ENCODE results near the gene NPAS1. TPM values are rescaled to one million over a fixed set of nuclear protein-coding genes. Genes with fewer than 3 reads are reported as not detected.
"Not testable (repeated sequence)": the region's sequence is repeated elsewhere in the genome, so short reads cannot be mapped to it uniquely, and the experiment has no call there.

The NPAS1 gene
- total RNA-seq, 1 donor from 2014 or later, result 0.17 TPM

DNA sequence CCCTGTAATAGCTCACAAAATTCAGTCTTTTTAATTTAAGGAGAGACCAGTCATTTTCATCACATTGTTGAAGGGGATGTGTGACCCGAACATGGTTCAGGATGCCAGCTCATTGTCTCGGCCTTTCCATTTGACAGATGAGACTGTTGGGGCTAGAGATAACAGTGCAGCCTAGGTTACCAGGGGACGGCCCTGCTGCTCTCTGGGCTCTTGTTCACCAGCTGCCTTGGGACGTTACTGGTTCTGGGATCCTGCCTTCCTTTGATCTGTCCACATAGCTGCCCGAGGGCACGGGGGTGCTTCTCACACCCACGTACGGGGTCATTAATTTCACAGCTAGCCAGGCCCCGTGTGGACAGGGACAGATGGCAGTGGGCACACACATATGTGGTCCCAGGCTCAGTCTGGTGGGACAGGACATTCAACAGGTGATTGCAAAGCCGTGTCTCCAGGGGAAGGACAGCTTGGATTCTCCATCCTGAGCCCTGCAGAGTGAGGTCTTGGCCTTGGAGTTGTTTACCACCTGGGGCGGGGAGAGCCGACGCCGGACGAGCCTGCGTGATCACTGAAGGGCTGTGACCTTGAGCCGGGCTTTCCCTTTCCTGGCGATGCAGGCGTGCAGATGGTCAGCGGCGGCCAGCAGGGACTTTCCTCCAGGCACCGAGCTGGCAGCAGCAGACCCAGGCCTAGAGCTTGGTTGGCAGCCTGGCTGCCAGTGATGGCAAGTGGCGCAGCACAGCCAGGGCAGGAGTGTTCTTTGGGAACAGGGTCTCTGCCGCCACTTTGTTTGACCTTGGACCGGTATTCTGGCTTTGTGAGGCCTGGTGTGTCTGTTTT lies 26.7 kb upstream of the NPAS1 start:
- DNase-seq, result peak; percentile 82

DNA sequence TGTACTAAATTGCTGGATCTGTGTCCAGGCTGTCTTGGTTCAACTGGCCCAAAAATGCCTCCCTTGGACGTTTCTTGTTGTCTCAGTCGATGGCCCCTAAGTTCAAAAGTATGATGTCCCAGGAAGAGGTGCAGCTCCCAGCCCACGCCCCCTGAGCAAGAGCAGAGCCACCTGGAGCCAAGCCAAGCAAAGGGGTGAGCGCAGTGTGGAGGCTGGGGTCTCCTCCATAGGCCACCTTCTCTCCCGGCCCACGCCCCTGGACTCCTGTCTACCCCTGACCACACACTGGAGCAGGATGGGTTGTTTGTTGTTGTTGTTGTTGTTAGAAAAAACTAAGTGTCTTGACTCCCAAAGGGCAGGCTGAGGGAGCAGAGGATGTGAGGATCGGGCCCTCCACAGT lies 26.0 kb upstream of the NPAS1 start:
- no peak for DNase-seq

DNA sequence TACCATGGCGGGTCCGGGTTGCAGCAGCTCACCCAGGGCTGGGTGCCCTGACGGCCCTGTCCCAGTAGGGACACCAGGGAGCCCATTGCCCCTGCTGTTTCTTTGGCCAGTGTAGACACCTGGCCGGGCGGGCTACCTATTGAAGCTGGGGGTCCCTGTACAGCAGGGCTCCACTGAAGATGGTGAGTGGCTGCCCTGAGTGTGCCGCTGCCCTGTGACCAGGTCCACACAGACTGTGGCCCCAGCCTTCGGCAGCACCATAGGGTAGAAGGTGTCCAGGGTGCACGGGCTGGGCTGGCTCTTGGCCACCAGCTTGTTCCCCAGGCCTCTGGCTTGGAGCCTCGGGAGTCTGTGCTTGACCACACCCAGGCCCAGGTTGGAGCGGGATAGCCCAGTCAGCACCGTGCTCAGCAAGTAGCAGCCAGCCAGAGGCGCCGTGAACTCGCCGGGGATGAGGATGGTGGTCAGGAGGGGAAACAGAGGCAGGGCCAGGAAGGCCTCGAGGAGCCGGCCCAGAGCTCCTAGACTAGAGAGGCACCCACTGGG lies 25.4 kb upstream of the NPAS1 start:
- no peak for DNase-seq

DNA sequence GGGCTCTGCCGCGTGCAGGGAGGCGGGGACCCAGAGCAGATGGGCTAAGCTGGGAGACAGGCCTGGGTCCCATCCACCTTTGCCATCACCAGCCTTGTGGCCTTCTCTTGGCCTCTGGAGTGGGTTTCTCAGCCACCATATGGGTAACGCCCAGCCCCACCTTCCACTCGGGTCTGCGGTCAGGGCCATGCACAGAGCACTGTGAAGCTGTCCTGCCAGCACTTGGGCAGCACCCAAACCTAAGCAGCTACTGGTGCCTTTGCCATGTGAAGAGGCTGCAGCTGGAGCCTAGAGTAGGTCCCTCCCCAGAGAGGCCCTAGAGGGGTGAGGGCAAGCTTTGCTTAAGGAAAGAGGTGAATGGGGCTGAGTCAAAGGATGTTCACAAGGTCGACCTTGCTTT lies 24.1 kb upstream of the NPAS1 start:
- no peak for DNase-seq

DNA sequence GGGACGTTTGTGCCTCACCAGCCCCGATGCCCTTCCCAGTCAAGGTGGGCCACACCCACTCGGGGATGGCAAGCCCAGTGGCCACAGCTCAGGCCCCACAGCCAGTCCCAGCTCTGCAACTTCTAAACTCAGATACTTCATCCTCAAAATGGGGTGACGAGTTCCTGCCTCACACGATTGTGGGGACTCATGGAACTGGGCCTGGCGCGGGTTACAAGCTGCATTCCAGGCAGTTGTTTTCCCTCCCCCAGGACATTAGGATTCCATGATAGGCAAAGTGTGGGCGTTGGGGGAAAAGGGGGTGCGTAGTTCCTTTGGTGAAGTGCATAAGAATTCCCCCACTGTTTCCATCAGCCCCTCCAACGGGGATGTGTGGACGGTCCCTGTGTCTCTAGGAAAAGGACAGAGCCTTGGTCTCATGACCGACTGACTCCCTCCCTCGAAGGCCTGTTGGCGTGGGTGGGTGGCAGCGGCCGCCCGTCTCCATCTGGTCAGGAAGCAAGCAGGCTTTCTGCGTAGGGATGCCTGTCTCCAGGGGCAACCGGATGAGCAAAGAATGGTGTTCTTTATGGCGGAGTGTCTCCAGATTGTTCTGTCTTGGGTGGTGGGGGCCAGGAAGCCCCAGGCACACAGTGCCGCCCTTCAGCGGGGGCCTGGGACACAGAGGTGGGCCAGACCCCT lies 21.1 kb upstream of the NPAS1 start:
- no peak for DNase-seq

DNA sequence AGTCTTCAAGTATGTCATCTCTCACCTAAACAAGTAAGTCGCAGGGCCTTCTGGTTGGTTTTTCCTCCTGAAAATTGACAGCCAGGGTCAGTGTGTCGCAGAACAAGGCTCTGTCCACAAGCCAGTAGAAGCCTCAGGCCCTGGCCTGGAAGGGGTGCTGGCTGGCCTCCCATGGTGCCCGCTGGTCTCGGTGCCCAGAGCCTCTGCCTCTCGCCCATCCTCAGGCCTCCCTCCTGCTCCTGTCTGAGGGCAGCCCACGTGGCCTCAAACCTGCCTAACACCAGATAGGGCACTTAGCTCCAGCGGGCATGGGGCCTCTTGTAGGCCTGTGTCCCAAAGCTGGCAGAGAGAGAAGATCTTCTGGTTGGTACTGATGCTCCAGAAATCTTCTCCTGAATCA lies 20.3 kb upstream of the NPAS1 start:
- no peak for DNase-seq

DNA sequence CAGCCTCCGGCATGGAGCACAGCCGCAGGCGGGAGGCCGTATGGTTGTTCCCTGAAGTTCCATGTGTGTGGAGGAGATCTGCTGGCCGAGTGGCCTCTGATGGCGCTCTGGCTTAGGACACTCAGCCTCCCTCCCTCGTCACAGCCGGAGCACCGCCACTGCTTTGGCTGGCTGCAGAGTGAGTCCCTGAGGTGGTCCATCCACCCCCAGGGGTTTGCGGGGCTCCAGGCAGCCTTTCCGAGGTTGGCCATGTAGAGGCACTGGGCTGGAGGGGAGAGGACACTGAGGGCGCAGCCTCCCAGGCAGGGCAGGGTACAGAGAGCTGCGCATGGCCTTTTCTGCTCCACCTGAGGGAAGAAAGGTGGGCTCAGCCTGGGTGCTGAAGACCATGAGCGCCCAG lies 19.8 kb upstream of the NPAS1 start:
- no peak for DNase-seq

DNA sequence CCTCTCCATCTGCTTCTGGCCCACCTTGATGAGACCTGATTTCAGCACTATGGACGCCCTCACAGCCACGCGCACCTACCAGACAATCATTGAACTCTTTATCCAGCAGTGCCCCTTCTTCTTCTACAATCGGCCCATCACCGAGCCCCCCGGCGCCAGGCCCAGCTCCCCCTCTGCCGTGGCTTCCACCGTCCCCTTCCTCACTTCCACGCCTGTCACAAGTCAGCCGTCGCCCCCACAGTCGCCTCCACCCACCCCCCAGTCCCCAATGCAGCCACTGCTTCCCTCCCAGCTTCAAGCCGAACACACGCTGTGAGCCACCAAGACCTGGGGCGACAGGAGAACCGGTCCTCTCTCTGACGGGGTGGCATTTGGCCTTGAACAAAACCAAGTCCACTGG lies 19.3 kb upstream of the NPAS1 start:
- no peak for DNase-seq

DNA sequence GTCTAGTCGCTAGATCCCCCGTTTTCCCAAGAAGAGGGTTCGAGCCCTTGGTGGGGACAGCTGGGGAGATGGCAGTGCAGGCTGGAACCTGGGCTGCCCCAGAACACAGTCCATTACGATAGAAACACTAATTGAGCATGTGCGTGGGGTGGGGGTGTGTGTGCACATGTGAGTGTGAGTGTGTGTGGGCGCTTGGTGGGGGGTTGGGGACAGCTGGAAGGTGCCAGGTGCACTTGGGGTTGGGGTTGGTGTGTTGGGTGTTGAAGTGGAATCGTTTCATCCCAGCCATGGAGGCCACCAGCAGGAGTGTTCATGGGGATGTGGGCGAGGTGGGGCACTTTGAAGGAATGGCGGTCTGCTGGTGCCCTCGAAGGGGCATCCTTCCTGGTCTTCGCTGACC lies 18.1 kb upstream of the NPAS1 start:
- DNase-seq, result no peak

DNA sequence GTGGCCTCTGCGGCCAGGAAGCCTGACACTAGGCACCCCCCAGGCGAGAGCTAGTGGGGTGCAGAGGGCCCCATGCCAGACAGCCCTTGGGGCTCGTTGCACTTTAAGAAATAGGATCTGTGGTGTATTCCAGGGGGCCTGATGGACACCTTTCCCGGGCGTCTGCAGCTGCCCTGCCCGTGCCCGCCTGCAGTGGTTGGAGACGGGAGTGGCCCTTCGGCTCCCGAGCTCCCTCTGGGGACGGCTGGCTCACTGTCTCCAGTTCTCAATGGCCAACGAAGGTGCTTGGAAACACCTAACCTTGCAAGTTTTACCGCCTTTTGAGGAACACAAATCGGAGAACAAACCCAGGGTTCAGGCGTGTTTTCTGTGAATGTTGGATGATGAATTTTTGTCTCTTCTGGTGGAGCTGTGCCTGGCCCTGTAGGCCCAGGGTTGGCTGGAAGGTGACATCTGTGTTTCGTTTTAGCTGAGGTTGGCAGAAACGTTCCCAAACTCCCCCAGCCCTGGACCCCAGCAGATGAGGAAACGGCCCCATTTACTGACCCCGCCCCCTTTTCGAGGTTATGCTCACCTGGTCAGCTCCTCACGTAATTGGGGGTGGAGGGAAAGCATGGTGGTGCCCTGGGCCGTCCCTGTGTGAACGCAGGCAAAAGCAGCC lies 17.4 kb upstream of the NPAS1 start:
- DNase-seq, result no peak

DNA sequence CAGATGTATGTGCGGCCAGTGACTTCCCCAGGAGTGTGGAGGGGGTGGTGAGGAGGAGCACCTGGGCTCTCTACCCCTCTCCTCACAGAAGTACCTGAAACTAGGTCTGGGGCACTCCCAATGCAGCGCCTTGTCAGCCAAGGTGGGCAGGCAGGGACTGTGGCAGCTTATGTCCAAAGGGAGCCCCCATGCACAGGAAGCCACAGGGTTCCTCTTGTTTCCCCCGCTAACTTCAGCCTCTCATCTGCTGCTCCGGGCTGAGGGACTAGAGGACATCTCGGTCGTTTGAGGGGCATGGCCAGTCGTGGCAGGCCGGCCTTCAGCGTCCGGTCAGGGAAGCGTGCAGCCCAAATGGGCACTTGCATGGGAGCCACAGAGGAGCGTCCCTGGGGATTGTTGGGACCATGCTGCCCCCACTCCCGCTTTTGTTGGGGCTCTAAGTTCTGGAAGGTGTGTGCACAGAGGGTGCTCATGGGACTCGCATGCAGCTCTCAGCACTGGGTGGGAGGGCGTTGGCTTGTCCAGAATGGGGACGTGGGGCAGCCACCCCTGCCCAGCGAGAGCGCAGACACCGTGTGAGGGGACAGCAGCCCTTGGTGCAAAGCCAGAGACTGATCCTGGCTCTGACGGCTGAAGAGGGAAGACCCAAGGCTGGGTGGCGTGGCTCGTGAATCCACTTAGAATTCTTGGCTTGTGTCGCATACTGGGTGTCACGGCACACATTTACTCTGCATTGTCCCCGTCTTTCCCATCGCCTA lies 16.6 kb upstream of the NPAS1 start:
- no peak for DNase-seq

DNA sequence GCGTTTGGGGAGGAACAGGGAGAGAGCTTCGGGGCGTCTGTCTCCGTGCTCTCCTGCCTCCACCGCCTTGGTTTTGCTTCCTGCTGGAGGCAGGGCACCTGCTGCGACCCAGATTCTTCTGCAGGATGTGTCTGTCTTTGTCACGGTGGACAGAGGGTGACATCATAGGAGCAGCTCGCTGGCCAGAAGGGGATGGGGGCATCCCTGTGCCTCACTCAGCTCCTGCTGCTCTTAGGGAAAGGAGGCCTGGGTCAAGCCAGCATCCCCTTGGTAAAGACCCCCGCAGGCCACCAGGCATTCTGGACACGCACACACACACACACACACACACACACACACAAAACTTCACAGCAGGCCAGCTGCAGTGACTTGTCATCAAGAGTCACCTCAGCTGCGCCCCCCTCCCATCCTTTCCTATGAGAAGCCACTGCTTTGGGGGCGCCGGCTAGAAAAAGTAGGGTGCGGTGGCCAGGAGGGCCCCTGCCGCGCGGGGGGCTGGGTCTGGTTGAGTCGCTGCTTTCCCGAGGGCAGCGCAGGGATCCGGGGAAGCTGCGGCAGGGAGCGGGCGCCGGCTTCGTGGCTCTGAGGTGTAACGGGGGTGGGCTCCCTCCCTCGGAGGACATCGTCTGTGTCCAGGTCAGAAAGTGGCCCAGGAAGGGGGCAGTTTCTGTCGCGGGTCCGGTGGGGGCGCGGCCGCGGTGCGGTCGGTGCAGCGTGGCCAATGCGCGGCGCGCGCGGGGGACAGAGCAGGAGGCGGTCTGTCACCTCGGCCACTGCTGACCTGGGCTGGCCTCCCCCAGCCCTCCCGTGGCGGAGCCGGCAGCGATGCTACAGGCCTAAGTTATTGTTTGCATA lies 15.8 kb upstream of the NPAS1 start:
- peak; percentile 31 for DNase-seq

DNA sequence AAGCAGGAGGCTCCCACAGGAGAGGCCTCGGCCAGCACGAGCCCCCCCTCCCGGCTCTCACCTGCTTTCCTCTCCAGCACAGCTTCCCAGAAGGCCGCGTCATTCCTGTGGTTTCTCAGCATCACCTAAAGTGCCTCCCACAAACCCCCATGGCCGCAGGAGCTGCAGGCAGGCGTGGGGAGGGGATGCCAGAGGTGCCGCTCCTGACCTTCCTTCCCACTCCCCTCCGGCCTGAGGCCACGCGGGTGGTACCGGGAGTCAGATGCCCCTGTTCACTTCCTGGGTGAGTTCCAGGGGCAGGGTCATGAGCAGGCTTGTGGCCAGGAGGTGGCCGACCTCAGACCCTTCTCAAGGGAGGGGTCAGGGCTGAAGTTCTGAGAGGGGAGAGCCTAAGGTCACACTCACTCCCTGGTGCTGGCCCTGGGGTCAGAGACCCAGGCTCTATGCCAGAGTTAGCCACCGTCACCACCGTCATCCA lies 14.4 kb upstream of the NPAS1 start:
- no peak for DNase-seq

DNA sequence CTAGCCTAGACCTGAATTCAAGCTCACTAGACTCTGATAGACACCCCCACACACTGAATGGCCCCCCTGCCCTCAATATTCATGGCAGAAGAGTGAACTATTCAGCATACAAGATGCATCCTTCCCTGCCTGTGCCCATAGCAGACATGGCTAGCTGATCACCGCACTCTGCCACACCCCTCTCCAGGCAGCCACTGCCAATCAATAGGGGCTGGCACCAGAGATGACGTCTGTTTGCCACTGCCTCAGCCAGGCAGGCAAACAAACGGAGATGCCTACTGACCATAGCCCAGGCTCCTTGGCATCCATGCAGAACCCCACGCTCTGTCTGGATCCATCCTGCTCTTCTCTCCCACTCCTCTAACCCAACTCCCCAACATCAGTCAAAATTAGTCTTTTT lies 13.8 kb upstream of the NPAS1 start:
- DNase-seq, result peak; percentile 30

DNA sequence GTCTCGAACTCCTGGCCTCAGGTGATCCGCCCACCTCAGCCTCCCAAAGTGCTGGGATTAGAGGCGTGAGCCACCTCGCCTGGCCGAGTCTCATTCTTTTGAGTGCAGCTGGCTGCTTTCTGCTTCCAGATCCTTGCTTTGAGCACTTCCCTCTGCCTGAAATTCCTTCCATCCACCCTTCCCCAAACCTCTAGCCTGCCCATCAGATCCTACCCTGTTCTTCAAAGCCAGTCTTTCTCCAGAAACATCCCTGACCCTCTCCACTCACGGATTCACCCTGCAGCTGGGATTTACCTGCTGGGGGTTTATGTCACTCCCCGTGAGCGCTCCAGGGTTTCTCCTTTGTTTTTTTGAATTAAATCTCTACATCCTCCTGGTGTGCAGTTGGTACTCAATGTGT lies 13.1 kb upstream of the NPAS1 start:
- no peak for DNase-seq

DNA sequence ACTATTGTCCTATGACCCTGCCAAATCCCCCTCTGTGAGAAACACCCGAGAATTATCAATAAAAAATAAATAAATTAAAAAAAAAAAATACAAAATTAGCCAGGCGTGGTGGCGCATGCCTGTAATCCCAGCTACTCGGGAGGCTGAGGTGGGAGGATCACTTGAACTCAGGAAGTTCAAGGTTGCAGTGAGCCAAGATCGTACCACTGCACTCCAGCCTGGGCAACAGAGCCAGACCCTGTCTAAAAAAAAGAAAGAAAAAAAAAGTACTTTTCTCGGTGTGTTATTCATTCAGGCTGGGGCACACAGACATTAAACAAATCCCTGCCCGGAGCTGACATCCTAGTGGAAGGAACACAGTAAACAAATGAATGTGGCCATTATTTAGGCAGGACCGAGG lies 9.1 kb upstream of the NPAS1 start:
- DNase-seq, result not testable (repeated sequence)

DNA sequence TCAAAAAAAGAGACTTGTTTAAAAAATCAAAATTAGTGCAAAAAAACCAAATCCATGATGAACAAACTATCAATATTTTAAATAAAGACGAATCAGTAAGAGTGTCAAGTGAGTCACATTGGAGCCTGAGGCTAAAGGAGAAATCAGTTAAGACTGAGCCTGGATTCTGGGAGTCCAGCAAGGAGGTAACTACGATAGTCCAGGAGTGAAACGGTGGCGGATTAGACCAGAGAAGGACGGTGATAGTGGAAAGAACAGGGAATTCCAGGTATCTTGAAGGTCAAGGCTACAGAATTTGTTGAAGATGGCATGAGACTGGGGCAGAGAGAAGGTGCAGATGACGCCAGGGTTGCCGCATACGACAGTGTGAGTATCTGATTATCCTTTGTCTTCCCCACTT lies 7.0 kb upstream of the NPAS1 start:
- no peak for DNase-seq

DNA sequence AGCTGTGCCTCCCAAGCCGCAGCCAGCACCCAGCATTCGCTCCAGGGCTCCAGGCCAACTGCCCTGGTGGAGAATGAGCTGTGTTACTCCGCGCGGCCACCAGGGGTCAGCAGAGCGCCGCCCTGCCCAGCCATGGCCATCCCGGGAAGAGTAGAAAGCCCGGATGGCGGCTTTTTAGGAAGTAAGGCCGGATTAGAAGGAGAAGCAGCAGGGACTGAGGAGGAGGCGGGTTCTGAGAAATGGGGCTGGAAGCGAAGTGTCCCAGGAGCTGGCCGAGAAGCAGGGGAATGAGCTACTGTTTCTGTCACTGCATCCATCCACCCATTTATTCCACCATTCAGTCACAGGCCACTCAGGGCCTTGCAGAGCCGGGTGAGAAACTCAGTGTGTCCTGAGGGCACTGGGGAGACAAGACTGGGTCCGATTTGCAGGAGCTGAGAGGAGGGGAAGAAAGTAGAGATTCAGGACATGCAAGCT lies 6.6 kb upstream of the NPAS1 start:
- peak; percentile 78 for DNase-seq

DNA sequence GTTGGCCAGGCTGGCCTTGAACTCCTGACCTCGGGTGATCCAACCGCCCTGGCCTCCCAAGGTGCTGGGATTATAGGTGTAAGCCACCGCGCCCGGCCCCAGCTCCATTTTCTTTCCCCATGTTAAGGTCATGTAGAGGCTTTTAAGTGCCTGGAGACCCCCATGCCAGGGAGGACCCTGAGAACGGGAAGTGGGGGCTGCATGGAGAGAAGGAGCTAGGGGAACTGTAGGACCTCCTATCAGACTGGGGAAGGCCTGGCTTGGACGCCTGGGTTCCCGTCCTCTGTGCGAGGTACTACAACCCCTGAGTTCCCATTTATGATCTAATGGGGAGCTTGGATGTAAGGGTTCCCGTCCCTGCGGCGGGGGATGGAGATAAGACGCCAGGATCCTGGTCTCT lies 714 bp upstream of the NPAS1 start:
- no peak for DNase-seq

DNA sequence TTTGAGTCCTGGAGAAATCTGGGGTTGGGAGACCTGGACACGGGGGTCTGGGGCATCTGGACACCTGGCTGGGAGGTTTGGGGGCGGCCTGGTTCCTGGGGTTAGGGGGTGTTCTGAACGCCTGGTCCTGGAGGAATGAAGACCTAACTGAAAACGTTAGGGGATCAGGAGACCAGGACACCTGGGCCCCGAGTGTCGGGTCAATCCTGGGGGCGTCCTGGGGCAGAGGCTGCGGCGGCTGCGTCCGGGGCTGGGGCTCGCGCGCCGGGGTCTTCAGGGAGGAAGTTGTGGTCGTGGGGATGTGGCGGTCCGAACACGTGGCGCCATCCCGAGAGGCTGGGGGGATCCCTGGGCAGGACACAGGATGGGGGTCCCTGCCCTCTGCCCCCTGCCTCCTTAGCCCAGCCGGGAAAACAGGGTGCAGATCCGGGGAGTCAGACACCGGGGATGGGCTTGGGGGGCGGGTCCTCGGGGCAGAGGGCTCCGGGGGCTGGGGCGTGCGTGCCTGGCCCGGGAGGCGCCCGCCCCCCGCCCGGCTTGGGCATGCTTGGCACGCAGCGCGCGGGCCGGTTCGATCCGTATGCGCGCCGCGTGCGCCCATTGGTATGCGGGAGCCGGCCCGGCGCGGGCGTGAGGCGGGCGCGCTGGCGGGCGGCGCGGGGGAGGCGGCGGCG lies 632 bp downstream of the NPAS1 start:
- DNase-seq, result no peak

DNA sequence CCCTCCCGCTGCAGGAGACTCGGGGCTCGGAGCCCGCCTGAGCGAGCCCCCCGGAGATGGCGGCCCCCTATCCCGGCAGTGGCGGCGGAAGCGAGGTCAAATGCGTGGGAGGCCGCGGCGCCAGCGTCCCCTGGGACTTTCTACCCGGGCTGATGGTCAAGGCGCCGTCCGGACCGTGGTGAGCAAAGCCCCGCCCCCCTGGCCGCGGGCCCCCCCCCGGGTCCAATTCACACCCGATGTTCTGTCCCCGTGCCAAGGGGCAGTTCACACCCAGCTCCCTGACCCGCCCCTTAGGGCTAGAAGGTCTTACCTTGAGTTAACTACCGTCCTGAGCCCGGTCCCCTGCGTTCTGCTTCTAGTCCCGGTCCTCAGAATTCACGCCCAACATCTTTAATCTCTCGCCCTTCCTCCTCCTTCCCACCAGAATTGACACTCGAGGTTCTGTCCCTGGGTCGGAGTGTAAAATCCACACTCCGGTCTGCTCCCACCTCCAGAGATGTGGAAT lies 1.4 kb downstream of the NPAS1 start:
- no peak for DNase-seq
